GM12875 (cell line): ENCODE data around the gene FMO4.
"Not testable (repeated sequence)": the region's sequence is repeated elsewhere in the genome, so short reads cannot be mapped to it uniquely, and the experiment has no call there.

ENCODE experiments used
- H3K4me3 ChIP-seq: one replicate; pipeline ENCODE4 v1.5.1; 2011; ENCODE audit warnings: low read depth, low read length, control low read depth
- CTCF ChIP-seq: IDR thresholded peaks from 2 replicates; pipeline ENCODE4 v1.5.1; 2011; ENCODE audit warnings: low read depth, mild to moderate bottlenecking, control low read depth, inconsistent platforms, low read length, moderate library complexity, borderline replicate concordance; ENCODE audit not compliant: insufficient read depth

FMO4 gene

GRCh38 chr1:171279678-171280077 is 34.3 kb upstream of the FMO4 start:
- TF ChIP-seq CTCF = no peak
- no peak overlapping the region for H3K4me3 ChIP-seq

- H3K4me3 ChIP-seq = no peak overlapping the region
- no peak for TF ChIP-seq CTCF
Measured at GRCh38 chr1:171280599-171280998, 33.4 kb upstream of the FMO4 start.

GRCh38 chr1:171286032-171286705 is 27.8 kb upstream of the FMO4 start:
- no peak overlapping the region for H3K4me3 ChIP-seq
- no peak for TF ChIP-seq CTCF

GRCh38 chr1:171290621-171291020 is 23.4 kb upstream of the FMO4 start:
- H3K4me3 ChIP-seq = no peak overlapping the region
- no peak for TF ChIP-seq CTCF

- no peak for TF ChIP-seq CTCF
- no peak overlapping the region for H3K4me3 ChIP-seq
Measured at GRCh38 chr1:171292799-171293198, 21.2 kb upstream of the FMO4 start.

GRCh38 chr1:171295383-171295782 is 18.6 kb upstream of the FMO4 start:
- not testable (repeated sequence) for H3K4me3 ChIP-seq

GRCh38 chr1:171295821-171296220 is 18.2 kb upstream of the FMO4 start:
- no peak for TF ChIP-seq CTCF

GRCh38 chr1:171296897-171297296 is 17.1 kb upstream of the FMO4 start:
- TF ChIP-seq CTCF = no peak
- no peak overlapping the region for H3K4me3 ChIP-seq

More at GRCh38 chr1:171295821-171296220, 18.2 kb upstream of the FMO4 start:
- H3K4me3 ChIP-seq = no peak overlapping the region
